ENCODE measurements around the gene PIH1D1. TPM values are rescaled to one million over a fixed set of nuclear protein-coding genes. Genes with fewer than 3 reads are reported as not detected.

PIH1D1 gene
- total RNA-seq, 1 experiment from 2014 or later, result 166 TPM

GRCh38 chr19:49468199-49468598 is 16.6 kb upstream of the PIH1D1 start:
- Histone ChIP-seq H3K23ac (ENCODE audit: insufficient read length, low read depth, low read length) (no peak overlapping the region), H2BK15ac (ENCODE audit: low read depth, low read length) (no peak overlapping the region), H2BK5ac (ENCODE audit: insufficient read length, low read length) (no peak overlapping the region), H2AK5ac (ENCODE audit: insufficient read length, low read length) (no peak overlapping the region), H3K23me2 (ENCODE audit: insufficient read length, low read depth, low read length, poor library complexity, severe bottlenecking) (no peaks in the 10 kb centered on the region), H3K4me1 (ENCODE audit: insufficient read depth, low read length) (no peaks in the 10 kb centered on the region), H4K5ac (ENCODE audit: insufficient read length, low read depth, low read length) (no peak overlapping the region), H3K4ac (ENCODE audit: low read depth, low read length) (no peak overlapping the region), H3K9me3 (ENCODE audit: control insufficient read depth, low read depth, low read length) (no peaks in the 10 kb centered on the region), H4K8ac (replicated peaks; ENCODE audit: insufficient read length, low read depth, low read length) (no peak overlapping the region), H2AFZ (ENCODE audit: low read length) (no peak overlapping the region), H3K18ac (ENCODE audit: insufficient read length, low read depth, low read length) (no peak overlapping the region), H2BK120ac (ENCODE audit: low read depth, low read length, poor library complexity, severe bottlenecking) (no peak overlapping the region), H2BK12ac (ENCODE audit: insufficient read length, low read depth, low read length) (no peak overlapping the region), H3K79me1 (ENCODE audit: insufficient read depth, low read depth, low read length, poor library complexity, severe bottlenecking) (no peaks in the 10 kb centered on the region), H3K56ac (ENCODE audit: insufficient read length, low read depth, low read length) (no peak overlapping the region), H3K79me2 (ENCODE audit: insufficient read depth, low read length) (no peaks in the 10 kb centered on the region), H3K27ac (ENCODE audit: insufficient read length, low read depth, low read length) (no peak overlapping the region), H3T11ph (ENCODE audit: low read length) (no peak overlapping the region), H3K9ac (ENCODE audit: extremely low read depth, insufficient read length, low read length) (no peak overlapping the region), H3K4me2 (ENCODE audit: insufficient read depth, insufficient read length, low read length) (no peak overlapping the region), H3K14ac (ENCODE audit: insufficient read depth, low read length) (no peak overlapping the region), H2BK20ac (ENCODE audit: low read depth, low read length, poor library complexity, severe bottlenecking) (no peak overlapping the region), H4K91ac (ENCODE audit: insufficient read length, low read depth, low read length) (no peak overlapping the region), H4K20me1 (ENCODE audit: control insufficient read depth, insufficient read depth, insufficient read length) (no peaks in the 10 kb centered on the region), H3K27me3 (ENCODE audit: insufficient read depth, low read length) (no peaks in the 10 kb centered on the region)
- Mint-ChIP-seq H3K9me3 (no peaks in the 10 kb centered on the region), H3K36me3 (ENCODE audit: insufficient read depth in 1 of 3, low read depth in 3 of 3) (peaks cover 10 to 27% (median 27%) of the 10 kb centered on the region in 3 experiments; a peak in 6 of 7 replicates), H3K27me3 (ENCODE audit: low read depth) (no peaks in the 10 kb centered on the region), H3K4me1 (peaks cover 6 to 10% of the 10 kb centered on the region in 2 experiments), H3K27ac (no peak overlapping the region; a peak in 1 of 7 replicates), H3K4me3 (no peak overlapping the region)
- DNase-seq, result peak; percentile 58
- WGBS (ENCODE audit: extremely low coverage, insufficient read length, low lambda C conversion rate), result no CpG with 5 or more reads among the region's 19 CpGs
- TF ChIP-seq, protein P1, sequence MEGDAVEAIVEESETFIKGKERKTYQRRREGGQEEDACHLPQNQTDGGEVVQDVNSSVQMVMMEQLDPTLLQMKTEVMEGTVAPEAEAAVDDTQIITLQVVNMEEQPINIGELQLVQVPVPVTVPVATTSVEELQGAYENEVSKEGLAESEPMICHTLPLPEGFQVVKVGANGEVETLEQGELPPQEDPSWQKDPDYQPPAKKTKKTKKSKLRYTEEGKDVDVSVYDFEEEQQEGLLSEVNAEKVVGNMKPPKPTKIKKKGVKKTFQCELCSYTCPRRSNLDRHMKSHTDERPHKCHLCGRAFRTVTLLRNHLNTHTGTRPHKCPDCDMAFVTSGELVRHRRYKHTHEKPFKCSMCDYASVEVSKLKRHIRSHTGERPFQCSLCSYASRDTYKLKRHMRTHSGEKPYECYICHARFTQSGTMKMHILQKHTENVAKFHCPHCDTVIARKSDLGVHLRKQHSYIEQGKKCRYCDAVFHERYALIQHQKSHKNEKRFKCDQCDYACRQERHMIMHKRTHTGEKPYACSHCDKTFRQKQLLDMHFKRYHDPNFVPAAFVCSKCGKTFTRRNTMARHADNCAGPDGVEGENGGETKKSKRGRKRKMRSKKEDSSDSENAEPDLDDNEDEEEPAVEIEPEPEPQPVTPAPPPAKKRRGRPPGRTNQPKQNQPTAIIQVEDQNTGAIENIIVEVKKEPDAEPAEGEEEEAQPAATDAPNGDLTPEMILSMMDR (conservative IDR thresholded peaks at IDR 0.05), result no peak

All from H9 (cell line).